ENCODE results near the gene SETD2.

SETD2 gene

DNA sequence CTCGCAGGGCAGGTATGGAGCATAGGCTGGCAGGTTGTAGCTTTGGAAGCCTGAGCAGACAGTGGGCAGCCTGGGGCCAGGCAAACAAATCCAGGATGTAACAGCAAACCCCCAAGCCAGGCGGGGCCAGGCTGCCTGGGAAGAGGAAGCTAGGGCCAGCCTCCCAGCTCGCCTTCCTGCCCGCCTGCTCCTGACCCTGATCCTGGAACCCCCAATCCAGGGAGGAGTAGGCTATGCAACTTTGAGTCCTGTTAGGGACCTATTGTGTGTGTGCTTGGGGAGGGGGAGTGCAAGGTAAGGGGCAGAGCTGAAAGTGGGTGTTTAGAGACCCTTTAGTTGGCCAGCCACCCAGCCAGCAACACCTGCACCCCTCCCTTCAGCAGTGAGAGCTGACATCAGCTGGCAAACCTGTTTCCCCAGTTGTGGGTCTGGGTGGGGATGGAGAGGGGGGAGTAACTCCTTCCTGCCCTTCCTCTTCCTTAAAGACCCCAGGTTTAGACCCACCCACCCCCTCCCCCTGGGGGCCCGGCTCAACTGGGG is 181.9 kb downstream of the SETD2 start:
- no peak for DNase-seq

DNA sequence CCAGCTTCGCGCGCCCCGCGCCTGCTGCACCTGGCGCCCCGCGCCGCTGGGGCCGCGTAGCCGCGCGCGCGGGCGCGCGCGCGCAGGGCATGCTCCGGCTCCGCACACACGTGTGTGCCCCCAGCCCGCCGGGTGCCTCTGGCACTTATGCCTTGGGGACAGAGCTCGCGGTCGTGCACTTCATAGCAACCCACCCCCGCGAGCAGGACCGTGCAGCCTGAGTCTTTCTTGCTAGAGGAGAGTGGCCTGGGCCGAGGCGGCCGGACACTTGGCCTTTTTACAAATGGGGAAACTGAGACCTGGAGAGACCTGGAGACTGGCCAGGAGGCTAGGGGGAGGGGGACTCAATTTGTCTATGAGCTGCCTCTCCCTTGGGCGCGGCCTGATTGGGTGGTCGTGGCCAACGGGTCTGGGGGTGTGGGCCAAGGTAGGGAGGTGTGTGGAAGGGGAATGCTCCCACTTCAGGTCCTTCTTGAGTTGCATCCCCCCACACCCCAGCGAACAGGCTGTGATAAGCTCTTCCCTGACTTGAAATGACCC is 183.9 kb downstream of the SETD2 start:
- DNase-seq: no peak

DNA sequence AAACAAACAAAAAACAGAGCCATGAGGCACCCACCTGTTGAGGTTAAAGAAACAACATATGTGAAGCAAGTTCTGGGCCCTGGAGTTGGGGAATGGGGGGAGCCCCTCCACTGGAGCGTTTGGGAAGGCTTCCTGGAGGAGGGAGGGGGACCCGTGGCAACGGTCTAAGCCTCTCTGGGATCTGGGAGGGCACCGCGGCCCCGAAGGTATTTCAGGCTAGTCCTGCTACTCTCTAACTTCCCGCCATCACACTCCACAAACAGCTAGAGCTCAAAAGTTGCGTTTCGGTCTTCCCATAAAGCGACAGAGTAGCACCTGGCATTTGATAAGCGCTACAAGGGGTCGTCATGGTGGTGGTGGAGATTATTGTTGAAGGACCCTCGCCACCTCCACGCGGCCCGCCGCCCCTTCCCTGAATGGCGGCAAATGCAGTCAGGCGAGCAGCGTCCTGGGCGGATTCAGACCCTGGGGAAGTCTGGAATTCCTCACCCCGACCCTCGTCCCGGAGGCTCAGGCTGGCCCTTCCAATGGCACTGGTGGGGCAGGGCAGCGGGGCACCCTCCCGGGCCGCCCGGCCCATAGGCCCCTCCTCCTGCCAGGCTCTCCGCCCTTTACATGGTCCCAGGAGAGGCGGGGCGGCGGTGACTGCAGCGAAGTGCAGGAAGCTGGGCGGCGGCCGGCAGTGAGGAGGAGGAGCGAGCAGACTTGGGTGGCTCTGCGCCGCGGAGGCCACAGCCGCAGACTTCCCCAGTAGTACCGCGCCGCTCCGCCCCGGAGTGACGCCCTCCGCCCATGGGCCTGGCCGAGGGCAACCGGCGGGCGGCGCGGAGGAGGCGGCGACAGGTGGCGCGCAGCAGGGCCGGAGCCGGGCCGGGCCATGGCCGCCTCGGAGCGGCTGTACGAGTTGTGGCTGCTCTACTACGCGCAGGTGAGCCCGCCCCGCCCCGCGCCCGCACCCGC is 184.6 kb downstream of the SETD2 start, which contains the start of gene NBEAL2:
Gene NBEAL2, plus strand, starts transcription at position 682 of the 960 bp plus-strand sequence. Its CDS starts 196 bp downstream, at position 878.
- peak in 11 of 14 donors; percentile 34 to 82 (median 59) for DNase-seq

DNA sequence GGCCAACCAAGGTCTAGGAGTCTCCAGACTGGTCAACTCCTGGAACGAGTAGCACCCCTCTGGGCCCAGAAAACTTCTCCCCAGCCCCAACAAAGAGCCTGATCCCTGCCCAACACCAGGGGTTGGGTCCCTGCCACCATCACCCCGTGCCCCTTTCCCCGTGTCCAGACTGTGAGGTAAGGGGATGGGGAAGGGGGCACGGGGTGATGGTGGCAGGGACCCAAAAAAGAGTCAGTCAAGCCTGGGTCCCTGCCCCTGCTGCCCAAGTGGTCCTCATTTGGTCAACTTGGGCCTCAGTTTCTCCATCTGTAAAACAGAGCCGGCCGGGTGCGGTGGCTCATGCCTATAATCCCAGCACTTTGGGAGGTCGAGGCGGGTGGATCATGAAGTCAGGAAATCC is 185.5 kb downstream of the SETD2 start:
- DNase-seq: no peak

DNA sequence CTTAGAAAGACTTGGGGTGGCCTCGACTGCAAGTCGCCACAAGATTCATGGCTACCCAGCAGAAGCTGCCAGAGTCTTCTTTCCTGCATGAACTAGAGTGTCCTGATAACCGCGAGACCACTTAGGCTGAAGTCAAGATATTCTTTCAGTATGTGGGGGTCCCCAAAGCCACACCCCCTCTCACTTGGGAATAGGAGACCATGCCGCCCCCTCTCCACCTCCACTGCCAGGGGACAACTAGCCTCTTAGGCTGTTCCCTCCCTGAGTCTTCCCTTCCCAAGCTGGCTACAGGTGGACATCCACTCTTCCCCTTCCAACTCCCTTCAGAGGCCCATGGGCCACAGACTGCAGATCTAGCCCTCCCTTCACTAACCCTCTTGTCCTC is 186.1 kb downstream of the SETD2 start:
- DNase-seq: no peak

DNA sequence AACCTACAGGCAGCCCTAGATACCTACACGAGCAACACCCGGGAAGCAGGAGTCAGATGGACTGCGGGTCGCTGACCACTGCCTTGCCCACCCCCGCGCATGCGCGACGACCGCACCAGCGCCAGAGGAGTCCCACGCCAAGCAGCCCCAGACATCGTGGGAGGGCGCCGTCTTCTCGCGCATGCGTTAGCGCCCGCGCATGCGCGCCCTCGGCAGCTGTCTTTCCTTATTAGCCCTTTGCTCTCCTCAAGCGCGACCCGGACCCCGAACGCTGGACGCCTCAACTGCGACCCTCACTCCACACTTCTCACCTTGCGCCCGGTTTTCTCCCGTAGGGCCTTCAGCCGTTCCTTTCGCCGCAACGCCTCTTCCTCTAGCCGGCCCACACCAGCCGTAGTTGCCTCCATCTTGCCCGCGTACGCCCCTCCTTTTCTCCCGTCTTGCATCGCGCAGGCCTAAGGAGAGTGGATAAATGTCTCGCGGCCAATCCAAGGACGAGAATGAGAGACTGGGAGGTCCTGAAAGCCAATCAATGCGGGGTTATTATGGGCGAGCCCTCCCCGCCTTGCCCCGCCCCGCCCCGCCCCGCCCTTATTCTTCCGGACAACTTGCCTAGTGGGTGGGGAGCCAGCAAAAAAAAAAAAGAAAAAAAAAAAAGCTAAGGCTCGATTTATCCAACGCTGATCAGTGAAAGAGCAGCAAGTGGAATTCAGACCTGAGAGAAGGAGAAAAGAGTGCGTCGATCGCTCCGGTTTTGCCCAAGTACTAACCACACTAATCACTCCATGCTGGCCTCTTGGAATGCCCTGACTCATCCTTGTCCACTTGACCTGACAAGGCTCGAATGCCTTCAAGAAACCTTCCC is 187.4 kb downstream of the SETD2 start, which contains the start of gene CCDC12:
Gene CCDC12, minus strand, starts transcription at position 420 of the 865 bp plus-strand sequence. Its CDS starts 13 bp downstream, at position 407.
- DNase-seq: peak; percentile 90 to 99 (median 98)

DNA sequence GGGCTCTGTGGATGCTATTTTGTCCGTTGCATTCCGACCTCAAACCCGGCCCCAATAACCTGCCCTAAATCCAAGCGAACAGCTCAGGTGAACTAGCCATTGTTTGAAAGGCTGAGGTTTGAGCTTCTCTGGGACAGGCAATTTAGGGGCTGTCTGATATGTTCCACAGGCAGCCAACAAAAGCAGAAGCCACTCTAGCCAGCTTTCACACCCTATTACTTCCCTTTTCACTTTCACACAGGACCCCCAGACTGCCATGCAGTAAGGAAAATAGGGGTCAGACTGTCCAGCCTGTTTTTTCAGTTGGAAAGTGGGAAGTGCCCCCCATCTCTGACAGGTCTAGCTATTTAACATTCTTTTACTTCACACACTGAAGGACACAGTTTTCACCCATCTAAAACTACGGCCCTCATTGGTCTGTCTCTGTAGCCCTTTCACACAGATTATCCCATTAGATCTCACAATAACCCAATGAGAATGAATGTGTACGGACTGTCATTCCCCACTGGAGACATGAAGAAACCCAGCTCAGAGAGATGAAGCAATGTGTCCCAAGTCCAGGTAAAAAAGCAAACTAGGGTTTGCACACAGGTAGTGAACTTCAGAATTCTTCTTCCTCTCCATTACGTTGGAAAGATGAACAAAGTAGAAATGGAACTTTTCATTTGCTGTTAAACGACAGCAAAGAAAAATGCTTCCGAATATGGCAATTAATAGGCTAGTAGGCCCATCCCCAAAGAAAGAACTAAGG is 189.3 kb downstream of the SETD2 start:
- DNase-seq: peak in 1 of 14 donors; percentile 7

DNA sequence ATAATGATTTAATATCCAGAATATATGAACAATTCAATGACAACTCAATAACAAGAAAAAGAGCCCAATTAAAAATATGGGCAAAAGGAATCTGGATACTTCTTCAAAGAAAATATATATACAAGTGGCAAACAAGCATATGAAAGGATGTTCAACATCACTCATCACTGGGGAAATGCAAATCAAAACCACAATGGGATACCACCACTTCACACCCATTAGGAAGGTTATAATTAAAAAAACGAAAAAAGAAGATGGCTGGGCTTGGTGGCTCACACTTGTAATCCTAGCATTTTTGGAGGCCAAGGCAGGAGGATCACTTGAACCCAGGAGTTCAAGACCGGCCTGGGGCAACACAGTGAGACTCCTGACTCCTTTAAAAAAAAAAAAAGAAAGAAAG is 191.5 kb downstream of the SETD2 start:
- DNase-seq: no peak

DNA sequence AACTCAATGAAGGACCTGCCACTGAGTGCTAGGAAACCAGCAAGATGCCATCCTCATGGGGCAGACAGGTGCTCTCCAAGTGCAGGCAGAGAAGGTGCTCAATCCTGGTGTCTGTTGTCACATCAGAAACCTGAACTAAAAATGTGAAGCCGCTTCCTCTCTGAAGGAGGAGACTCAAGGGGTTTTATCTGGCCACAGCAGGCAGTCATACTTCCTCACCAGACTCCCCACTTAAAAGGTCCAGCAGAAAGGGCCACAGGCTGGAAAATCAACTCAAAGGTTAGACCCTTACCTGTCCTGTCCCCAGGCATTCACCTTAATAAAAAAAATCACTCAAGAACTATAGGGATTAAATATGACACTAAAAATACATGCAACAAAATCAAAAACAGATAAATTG is 192.2 kb downstream of the SETD2 start:
- DNase-seq: no peak

DNA sequence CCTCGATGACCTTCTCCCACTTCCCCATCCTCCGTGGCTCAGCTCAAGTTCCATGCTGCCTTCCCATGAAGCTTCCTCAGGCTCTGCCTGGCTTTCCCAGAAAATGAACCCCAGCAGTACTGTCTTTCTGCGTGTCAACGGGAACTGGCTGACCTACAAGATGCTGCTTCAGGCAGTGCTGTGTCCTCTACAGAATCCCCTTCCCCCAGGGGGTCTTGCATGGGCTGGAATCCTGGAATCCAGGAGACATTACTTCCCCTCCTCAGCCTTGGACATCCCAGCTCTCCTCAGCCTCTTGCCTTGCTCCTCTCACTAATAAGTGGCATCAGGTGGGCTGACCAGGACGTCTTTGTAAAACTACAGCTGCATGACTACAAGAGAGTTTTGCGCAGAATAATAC is 192.8 kb downstream of the SETD2 start:
- no peak for DNase-seq

DNA sequence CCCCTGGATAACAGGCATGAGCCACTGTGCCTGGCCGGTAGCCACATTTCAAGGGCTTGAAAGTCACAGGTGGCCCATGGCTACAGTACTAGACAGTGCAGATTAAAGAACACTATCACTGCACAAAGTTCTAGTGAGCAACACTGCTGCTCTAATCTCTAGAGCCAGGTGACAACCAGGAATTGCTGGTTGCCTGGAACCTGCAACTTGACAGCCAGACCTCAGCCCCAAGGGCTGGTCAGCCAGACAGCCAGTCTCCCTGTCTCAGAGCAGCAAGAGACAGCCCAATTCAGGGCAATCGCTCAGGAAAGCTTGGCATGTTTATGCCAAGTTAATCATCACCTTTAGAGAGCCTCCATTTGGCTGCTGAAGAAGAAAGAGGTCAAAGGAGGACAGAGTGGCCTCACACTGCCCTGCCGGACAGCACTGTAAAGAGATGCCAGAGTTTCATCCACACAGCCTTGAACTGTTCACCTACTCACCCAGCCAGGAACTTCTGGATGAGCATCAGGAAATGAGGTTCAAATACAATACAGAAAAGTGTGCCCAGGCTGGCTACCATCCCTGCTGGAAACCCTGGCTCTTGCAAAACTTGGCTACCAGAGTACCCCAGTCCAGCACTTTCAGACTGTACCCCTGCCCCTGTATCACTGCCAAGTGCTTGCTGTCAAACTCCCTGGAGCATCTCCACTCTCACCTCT is 193.4 kb downstream of the SETD2 start:
- peak in 4 of 14 donors; percentile 35 to 80 (median 38) for DNase-seq

DNA sequence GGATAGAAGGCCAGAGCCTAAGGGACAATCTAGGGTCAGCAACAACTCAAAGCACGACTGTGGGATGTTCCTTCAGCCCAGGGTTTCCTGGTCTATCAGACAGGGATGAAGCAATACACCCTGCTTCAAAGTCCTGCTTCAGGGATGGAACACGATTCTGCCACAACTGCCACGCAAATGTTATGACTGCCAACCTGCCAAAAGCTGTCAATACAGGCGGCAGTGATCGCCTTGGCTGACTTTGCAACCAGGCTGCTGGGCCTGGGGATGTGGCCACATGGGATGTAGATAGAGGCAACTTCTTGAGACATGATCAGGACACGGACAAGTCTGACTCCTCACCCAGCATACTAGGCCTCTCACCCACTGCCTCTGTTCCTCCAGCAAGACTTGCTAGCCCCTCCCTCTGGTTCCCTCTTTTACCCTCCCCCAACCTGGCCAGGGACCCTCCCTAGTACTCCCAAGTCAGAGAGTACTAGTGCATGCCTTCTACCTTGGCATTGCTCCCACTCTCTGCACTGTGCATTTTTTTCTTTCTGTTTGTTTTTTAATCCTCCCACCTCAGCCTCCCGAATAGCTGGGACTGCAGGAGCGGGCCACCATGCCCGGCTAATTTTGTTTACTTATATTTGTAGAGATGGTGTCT is 195.0 kb downstream of the SETD2 start:
- no peak for DNase-seq

DNA sequence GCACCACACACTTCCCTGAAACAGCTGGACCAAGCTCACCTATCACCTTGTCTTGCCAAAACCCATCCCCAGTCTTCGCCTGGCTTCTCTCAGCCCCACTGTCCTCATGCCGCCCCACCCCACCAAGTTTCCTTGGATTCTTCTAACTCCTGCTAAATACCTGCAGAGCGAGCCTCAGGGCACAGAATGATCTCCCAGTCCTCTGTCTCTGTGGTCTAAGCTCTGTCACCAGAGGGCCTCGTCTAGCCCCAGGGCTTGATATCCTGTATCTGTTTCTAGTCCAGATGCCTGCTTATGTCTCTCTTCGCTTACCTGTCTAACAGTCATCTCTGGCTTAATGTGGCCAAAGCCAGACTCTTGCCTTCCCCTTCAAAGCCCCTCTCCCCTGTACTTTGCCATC is 197.1 kb downstream of the SETD2 start:
- DNase-seq: no peak

Data from C1 segment of cervical spinal cord (tissue), 14 donors.